Measurements from ENCODE around the gene OPHN1.

DNA sequence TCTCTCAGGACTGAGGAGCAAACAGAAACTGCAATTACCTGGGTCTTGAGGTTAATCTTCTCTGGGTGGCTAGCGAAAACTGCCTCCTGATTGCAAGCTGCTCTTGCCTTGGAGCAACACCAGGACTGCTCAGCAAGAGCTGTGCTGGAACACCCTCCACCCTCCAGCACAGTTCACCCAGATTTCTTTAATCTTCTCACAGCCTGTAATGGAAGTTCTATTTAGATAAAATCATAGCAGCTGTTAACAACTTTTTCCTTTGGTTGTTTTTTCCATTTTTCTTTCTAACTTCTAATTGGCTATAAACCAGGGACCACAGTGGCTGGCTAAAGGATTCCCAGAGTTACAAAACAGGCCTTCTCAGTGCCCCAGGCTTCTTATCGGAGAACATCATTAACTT, 36.3 kb downstream of the OPHN1 start:
- TF ChIP-seq POLR2AphosphoS5 (IDR thresholded peaks at IDR 0.05) (no peak), POLR2A (IDR thresholded peaks at IDR 0.05) (no peak), EP300 (IDR thresholded peaks at IDR 0.05) (no peak)
- TF ChIP-seq, protein P1, sequence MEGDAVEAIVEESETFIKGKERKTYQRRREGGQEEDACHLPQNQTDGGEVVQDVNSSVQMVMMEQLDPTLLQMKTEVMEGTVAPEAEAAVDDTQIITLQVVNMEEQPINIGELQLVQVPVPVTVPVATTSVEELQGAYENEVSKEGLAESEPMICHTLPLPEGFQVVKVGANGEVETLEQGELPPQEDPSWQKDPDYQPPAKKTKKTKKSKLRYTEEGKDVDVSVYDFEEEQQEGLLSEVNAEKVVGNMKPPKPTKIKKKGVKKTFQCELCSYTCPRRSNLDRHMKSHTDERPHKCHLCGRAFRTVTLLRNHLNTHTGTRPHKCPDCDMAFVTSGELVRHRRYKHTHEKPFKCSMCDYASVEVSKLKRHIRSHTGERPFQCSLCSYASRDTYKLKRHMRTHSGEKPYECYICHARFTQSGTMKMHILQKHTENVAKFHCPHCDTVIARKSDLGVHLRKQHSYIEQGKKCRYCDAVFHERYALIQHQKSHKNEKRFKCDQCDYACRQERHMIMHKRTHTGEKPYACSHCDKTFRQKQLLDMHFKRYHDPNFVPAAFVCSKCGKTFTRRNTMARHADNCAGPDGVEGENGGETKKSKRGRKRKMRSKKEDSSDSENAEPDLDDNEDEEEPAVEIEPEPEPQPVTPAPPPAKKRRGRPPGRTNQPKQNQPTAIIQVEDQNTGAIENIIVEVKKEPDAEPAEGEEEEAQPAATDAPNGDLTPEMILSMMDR (IDR thresholded peaks at IDR 0.05) = no peak

Measured in upper lobe of left lung (tissue), 4 donors.